GM18502 (cell line): ENCODE data around the gene DENND4B.
"Not testable (repeated sequence)": the region's sequence is repeated elsewhere in the genome, so short reads cannot be mapped to it uniquely, and the experiment has no call there.

ENCODE experiments used
- ATAC-seq: cut with Tn5 transposase; IDR thresholded peaks from one replicate; pipeline ENCODE4 v1.9.1; 2021; ENCODE audit warnings: mild to moderate bottlenecking; ENCODE audit not compliant: unreplicated experiment, poor library complexity

Gene DENND4B

GRCh38 chr1:153946622-153947241 is at the start of gene DENND4B:
DENND4B (minus strand) TSS chr1:153946718; CDS start chr1:153944374, 2,344 bp downstream.
- ATAC-seq = peak; percentile 58

GRCh38 chr1:153995640-153996039 is 49.1 kb upstream of the DENND4B start:
- no peak for ATAC-seq

- no peak for ATAC-seq
Observed at GRCh38 chr1:153995202-153995601, 48.7 kb upstream of the DENND4B start.

GRCh38 chr1:153991806-153992205 is 45.3 kb upstream of the DENND4B start:
- ATAC-seq = no peak

GRCh38 chr1:153991151-153991630 is 44.7 kb upstream of the DENND4B start:
- no peak for ATAC-seq

- ATAC-seq = peak; percentile 77
Observed at GRCh38 chr1:153990468-153991150, 44.1 kb upstream of the DENND4B start, which contains the start of gene RPS27. RPS27 (plus strand) TSS chr1:153990762; CDS start chr1:153990797, 35 bp downstream.

- no peak for ATAC-seq
Observed at GRCh38 chr1:153987621-153988020, 41.1 kb upstream of the DENND4B start.

GRCh38 chr1:153985941-153986761 is 39.6 kb upstream of the DENND4B start, which contains the start of gene RAB13:
RAB13 (minus strand) TSS chr1:153986339; CDS start chr1:153986236, 103 bp downstream.
- no peak for ATAC-seq

GRCh38 chr1:153985341-153985912 is 38.9 kb upstream of the DENND4B start:
- ATAC-seq = no peak

GRCh38 chr1:153984123-153984894 is 37.8 kb upstream of the DENND4B start:
- ATAC-seq = no peak

GRCh38 chr1:153981735-153982134 is 35.2 kb upstream of the DENND4B start:
- ATAC-seq = not testable (repeated sequence)

- not testable (repeated sequence) for ATAC-seq
Observed at GRCh38 chr1:153979091-153979490, 32.6 kb upstream of the DENND4B start.

GRCh38 chr1:153978274-153978909 is 31.9 kb upstream of the DENND4B start:
- no peak for ATAC-seq

- peak; percentile 78 for ATAC-seq
Observed at GRCh38 chr1:153977250-153978240, 31.0 kb upstream of the DENND4B start, which contains the start of gene JTB. JTB (minus strand) TSS chr1:153977674; CDS start chr1:153977252, 422 bp downstream.

- peak; percentile 7 for ATAC-seq
Observed at GRCh38 chr1:153976819-153977249, 30.3 kb upstream of the DENND4B start.

- no peak for ATAC-seq
Observed at GRCh38 chr1:153973525-153973924, 27.0 kb upstream of the DENND4B start.

GRCh38 chr1:153973071-153973470 is 26.6 kb upstream of the DENND4B start:
- no peak for ATAC-seq

GRCh38 chr1:153970346-153970745 is 23.8 kb upstream of the DENND4B start:
- ATAC-seq = no peak
